Measurements from ENCODE around the gene SINHCAF. TPM values are rescaled to one million over a fixed set of nuclear protein-coding genes. Genes with fewer than 3 reads are reported as not detected.

The SINHCAF gene
- total and polyA plus RNA-seq, 9 of the 15 experiments (the other 6 are each of a cell fraction or from before 2014, with no cell fraction given) = 73.2 to 185 (median 110) TPM

DNA sequence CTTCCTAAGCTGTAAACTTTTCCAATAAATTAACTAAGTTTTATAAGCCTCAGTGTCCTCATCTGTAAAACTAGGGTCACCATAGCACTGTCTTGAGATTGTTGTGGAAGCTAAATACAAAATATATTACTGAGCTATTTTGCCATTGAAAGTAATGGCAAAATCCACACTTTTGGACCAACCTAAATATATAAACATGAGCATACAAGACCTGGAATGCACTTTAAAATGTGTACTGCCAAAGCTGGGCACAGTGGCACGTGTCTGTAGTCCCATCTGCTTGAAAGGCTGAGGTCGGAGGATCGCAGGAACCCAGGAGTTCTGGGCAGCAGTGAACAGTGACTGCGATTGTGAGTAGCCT lies 29.8 kb upstream of the SINHCAF start (continued):
- TF ChIP-seq, protein P1, sequence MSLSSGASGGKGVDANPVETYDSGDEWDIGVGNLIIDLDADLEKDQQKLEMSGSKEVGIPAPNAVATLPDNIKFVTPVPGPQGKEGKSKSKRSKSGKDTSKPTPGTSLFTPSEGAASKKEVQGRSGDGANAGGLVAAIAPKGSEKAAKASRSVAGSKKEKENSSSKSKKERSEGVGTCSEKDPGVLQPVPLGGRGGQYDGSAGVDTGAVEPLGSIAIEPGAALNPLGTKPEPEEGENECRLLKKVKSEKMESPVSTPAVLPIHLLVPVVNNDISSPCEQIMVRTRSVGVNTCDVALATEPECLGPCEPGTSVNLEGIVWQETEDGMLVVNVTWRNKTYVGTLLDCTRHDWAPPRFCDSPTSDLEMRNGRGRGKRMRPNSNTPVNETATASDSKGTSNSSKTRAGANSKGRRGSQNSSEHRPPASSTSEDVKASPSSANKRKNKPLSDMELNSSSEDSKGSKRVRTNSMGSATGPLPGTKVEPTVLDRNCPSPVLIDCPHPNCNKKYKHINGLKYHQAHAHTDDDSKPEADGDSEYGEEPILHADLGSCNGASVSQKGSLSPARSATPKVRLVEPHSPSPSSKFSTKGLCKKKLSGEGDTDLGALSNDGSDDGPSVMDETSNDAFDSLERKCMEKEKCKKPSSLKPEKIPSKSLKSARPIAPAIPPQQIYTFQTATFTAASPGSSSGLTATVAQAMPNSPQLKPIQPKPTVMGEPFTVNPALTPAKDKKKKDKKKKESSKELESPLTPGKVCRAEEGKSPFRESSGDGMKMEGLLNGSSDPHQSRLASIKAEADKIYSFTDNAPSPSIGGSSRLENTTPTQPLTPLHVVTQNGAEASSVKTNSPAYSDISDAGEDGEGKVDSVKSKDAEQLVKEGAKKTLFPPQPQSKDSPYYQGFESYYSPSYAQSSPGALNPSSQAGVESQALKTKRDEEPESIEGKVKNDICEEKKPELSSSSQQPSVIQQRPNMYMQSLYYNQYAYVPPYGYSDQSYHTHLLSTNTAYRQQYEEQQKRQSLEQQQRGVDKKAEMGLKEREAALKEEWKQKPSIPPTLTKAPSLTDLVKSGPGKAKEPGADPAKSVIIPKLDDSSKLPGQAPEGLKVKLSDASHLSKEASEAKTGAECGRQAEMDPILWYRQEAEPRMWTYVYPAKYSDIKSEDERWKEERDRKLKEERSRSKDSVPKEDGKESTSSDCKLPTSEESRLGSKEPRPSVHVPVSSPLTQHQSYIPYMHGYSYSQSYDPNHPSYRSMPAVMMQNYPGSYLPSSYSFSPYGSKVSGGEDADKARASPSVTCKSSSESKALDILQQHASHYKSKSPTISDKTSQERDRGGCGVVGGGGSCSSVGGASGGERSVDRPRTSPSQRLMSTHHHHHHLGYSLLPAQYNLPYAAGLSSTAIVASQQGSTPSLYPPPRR (CRISPR knock-in tag; IDR thresholded peaks at IDR 0.05; ENCODE audit: borderline replicate concordance) = no peak
- no peak for TF ChIP-seq RNF2 (IDR thresholded peaks at IDR 0.05)
- no peak for TF ChIP-seq MCM3 (IDR thresholded peaks at IDR 0.05)

DNA sequence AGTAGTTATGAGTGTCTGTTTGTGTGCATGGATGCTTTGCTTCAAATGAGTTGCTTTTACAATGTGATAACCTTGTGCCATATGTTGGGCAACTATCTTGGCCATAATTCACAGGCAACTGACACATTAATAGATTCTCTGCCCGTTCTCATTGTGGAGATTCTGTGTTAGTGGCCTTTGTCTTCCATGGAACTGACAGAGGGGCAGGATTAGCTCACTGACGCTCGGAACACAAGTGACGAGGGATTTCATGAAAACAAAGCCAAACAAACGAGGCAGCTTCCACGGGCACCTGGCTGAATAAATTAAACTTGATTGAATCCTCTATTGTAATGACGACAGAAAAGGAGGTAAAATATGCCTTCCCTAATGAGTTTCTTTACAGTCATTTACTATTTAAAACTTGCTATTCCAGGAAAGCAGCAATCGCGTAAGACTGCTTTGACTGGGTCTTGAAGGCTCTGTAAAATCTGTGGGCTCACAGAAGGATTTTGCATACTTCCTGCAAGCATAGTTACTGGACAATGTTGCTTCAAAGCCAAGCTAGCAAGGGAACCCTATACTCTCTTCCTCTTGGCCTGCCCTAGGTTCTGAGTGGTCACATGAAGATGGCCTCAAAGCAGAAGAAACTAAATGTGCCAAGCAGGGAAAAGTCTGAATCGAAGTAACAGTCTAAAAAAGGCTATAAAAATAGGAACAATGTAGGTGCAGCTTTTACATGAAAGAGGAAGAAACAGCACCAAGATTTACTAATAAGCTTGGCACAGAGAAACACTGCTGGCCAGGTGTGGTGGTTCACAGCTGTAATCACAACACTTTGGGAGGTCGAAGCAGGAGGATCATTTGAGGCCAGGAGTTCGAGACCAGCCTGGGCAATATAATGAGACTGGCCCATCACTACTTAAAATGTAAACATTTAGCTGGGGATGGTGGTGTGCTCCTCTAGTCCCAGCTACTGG lies 28.1 kb upstream of the SINHCAF start:
- Histone ChIP-seq H3K9ac (ENCODE audit: insufficient read depth in 1 of 2, low read depth in 2 of 2, low read length in 2 of 2) (no peak overlapping the region), H2AFZ (ENCODE audit: low read depth, low read length) (peak overlapping the region; percentile 59; the same call in 1 of the 2 replicates), H3K4me2 (ENCODE audit: insufficient read depth, low read length) (no peak overlapping the region), H3K79me2 (ENCODE audit: control insufficient read depth, insufficient read depth, low read length) (no peaks in the 10 kb centered on the region), H3K9me3 (replicated peaks; ENCODE audit: control insufficient read depth, insufficient read depth, low read depth, low read length) (no peaks in the 10 kb centered on the region), H4K20me1 (replicated peaks; ENCODE audit: control insufficient read depth, insufficient read depth, low read length) (no peaks in the 10 kb centered on the region), H3K4me3 (no peak overlapping the region), H3K9me1 (ENCODE audit: control insufficient read depth, insufficient read depth, low read length) (no peaks in the 10 kb centered on the region), H3K27me3 (ENCODE audit: control insufficient read depth in 2 of 2, insufficient read depth in 2 of 2, low read length in 2 of 2) (peaks cover 9 to 13% of the 10 kb centered on the region in 2 experiments), H3K27ac (ENCODE audit: extremely low read depth, low read depth, low read length) (no peak overlapping the region), H3K4me1 (replicated peaks in 1 of 2; ENCODE audit: control insufficient read depth in 2 of 2, insufficient read depth in 2 of 2, low read length in 2 of 2) (no peaks in the 10 kb centered on the region), H3K36me3 (ENCODE audit: control insufficient read depth, insufficient read depth, low read length) (no peaks in the 10 kb centered on the region)
- in situ Hi-C loops (cut with MboI) = no loop called here
- 18% methylated on average over 12 of the region's 12 CpGs for WGBS (ENCODE audit: insufficient coverage, low coverage, missing lambda C conversion rate)
- POLR2A ChIA-PET = interaction anchor here (2.7 kb wide), 1 partner anchor 9 kb away, joined by 7 read pairs; no protein-coding TSS in a partner anchor
- intact Hi-C loops (cut with micrococcal nuclease) = no loop called here
- DNase-seq (ENCODE audit: extremely low read depth in 1 of 4, low spot score in 3 of 4) = no peak
- no TSS peak for BruUV-seq (replicated peaks)
- CTCF ChIA-PET (ENCODE audit: low intra/inter-chr PET ratio) = no interaction called here
- no peak for ATAC-seq
- FAIRE-seq = no peak
- no peak for TF ChIP-seq KHSRP (IDR thresholded peaks at IDR 0.05)
- TF ChIP-seq, protein P2, sequence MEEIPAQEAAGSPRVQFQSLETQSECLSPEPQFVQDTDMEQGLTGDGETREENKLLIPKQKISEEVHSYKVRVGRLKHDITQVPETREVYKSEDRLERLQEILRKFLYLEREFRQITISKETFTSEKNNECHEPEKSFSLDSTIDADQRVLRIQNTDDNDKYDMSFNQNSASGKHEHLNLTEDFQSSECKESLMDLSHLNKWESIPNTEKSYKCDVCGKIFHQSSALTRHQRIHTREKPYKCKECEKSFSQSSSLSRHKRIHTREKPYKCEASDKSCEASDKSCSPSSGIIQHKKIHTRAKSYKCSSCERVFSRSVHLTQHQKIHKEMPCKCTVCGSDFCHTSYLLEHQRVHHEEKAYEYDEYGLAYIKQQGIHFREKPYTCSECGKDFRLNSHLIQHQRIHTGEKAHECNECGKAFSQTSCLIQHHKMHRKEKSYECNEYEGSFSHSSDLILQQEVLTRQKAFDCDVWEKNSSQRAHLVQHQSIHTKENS (CRISPR knock-in tag; IDR thresholded peaks at IDR 0.05) = no peak
- TF ChIP-seq PCBP1 (IDR thresholded peaks at IDR 0.05; ENCODE audit: low read depth, low read length, poor library complexity, severe bottlenecking) = no peak
- TF ChIP-seq PURB (CRISPR knock-in tag; IDR thresholded peaks at IDR 0.05; ENCODE audit: low read depth) = no peak
- TF ChIP-seq PTTG1 (tag; IDR thresholded peaks at IDR 0.05; ENCODE audit: low read depth) = no peak
- TF ChIP-seq ZNF644 (tag; IDR thresholded peaks at IDR 0.05; ENCODE audit: low read depth) = no peak

Measured in K562 (cell line).